A549 (cell line): ENCODE results near the gene SELENOP. TPM values are rescaled to one million over a fixed set of nuclear protein-coding genes. Genes with fewer than 3 reads are reported as not detected.

Experiments used
- ATAC-seq, 2 experiments: fragments of 200-7000 bp in 1 of 2; fragments of >200 bp in 1 of 2; cut with Nextera tagmentation in 1 of 2; cut with Tn5 transposase in 1 of 2; 3 replicates each; pipeline versions ENCODE4 v1.8.0 to v1.9.1; 2018 to 2020; ENCODE audit warnings: mild to moderate bottlenecking in 1 of 2, moderate library complexity in 1 of 2
- CTCF ChIA-PET: fragments of 300-600 bp; sonication (Branson Sonifier 250); formaldehyde crosslinking; extraction: SDS; loops from one replicate; lab custom pipeline; 2021; ENCODE audit warnings: antibody characterized with exemption, inconsistent platforms; lab: Yijun Ruan, JAX
- POLR2A ChIA-PET: fragments of 350-600 bp; formaldehyde crosslinking; extraction: SDS; loops from one replicate; lab custom pipeline; 2021; ENCODE audit warnings: antibody characterized with exemption, inconsistent platforms; lab: Yijun Ruan, JAX
- DNase-seq, 2 experiments: peaks; one replicate each; pipeline versions ENCODE4 v3.0.0 to v3.0.0-alpha.2; 2011 to 2016; ENCODE audit warnings: low read depth in 1 of 2, low spot score in 1 of 2
- FAIRE-seq: peaks from 2 replicates; lab custom pipeline; 2011; peaks lifted over from hg19 to GRCh38; lab: Jason Lieb, UNC
- H3K27ac ChIP-seq, 2 experiments: fragments of >200 bp; sonication (Bioruptor Twin); formaldehyde crosslinking; 3 replicates each; pipeline ENCODE4 v1.5.1; 2016 to 2017
- H3K4me1 ChIP-seq: fragments of >200 bp; sonication (Bioruptor Twin); formaldehyde crosslinking; 3 replicates; pipeline ENCODE4 v1.6.1; 2016
- H3K4me2 ChIP-seq: fragments of >200 bp; sonication (Bioruptor Twin); formaldehyde crosslinking; 3 replicates; pipeline ENCODE4 v1.6.1; 2016
- H3K4me3 ChIP-seq: fragments of >200 bp; sonication (Bioruptor Twin); formaldehyde crosslinking; 3 replicates; pipeline ENCODE4 v1.5.1; 2016
- H3K9me3 ChIP-seq: fragments of >200 bp; sonication (Bioruptor Twin); formaldehyde crosslinking; 3 replicates; pipeline ENCODE4 v1.6.1; 2016
- ATOH8 ChIP-seq: fragments of 250-450 bp; sonication (Bioruptor Pico); IDR thresholded peaks from 2 replicates; pipeline ENCODE4 v1.5.0; 2020; ENCODE audit warnings: low read depth, mild to moderate bottlenecking, moderate library complexity
- BCL3 ChIP-seq: fragments of >200 bp; sonication (Bioruptor Twin); formaldehyde crosslinking; IDR thresholded peaks from 3 replicates; pipeline ENCODE4 v1.6.1; 2016
- CEBPB ChIP-seq, 2 experiments: fragments of >200 bp in 1 of 2; sonication (Bioruptor Twin) in 1 of 2; formaldehyde crosslinking in 1 of 2; IDR thresholded peaks; 2 replicates each; pipeline ENCODE4 v1.6.1; 2012 to 2016
- CHD4 ChIP-seq: fragments of 200-600 bp; sonication (generic); IDR thresholded peaks from 2 replicates; pipeline ENCODE4 v1.6.1; 2016; ENCODE audit warnings: antibody characterized with exemption, mild to moderate bottlenecking, borderline replicate concordance
- EP300 ChIP-seq, 2 experiments: fragments of >200 bp; sonication (Bioruptor Twin); formaldehyde crosslinking; IDR thresholded peaks; 2 replicates in 1 of 2; 3 replicates in 1 of 2; pipeline ENCODE4 v1.6.1; 2016 to 2017
- GATA3 ChIP-seq: IDR thresholded peaks from 2 replicates; pipeline ENCODE4 v1.6.1; 2012; ENCODE audit warnings: borderline replicate concordance
- HDAC2 ChIP-seq: fragments of 200-600 bp; sonication (generic); IDR thresholded peaks from 2 replicates; pipeline ENCODE4 v1.6.1; 2016
- HEYL ChIP-seq: fragments of 250-450 bp; sonication (Bioruptor Pico); IDR thresholded peaks from 2 replicates; pipeline ENCODE4 v1.8.0; 2021; ENCODE audit warnings: mild to moderate bottlenecking, moderate library complexity
- HOXB13 ChIP-seq: fragments of 250-450 bp; sonication (Bioruptor Pico); IDR thresholded peaks from 2 replicates; pipeline ENCODE4 v1.5.0; 2020; ENCODE audit warnings: low read depth, mild to moderate bottlenecking, moderate library complexity
- HOXB5 ChIP-seq: fragments of 250-450 bp; sonication (Bioruptor Pico); IDR thresholded peaks from 2 replicates; pipeline ENCODE4 v1.5.0; 2020; ENCODE audit warnings: mild to moderate bottlenecking, moderate library complexity
- JUN ChIP-seq, 2 experiments: fragments of >200 bp; sonication (Bioruptor Twin); formaldehyde crosslinking; IDR thresholded peaks; 2 replicates in 1 of 2; 3 replicates in 1 of 2; pipeline ENCODE4 v1.6.1; 2016 to 2017
- MAZ ChIP-seq: fragments of 150-350 bp; IDR thresholded peaks from 2 replicates; pipeline ENCODE4 v1.6.1; 2014; ENCODE audit warnings: antibody characterized with exemption, low read depth, low read length, borderline replicate concordance
- MYC ChIP-seq: IDR thresholded peaks from 2 replicates; pipeline ENCODE4 v1.6.1; 2012; ENCODE audit warnings: mild to moderate bottlenecking, inconsistent platforms, low read length, improper control_type of control experiment, borderline replicate concordance
- NFE2L2 ChIP-seq: fragments of 150-350 bp; conservative IDR thresholded peaks from 2 replicates; pipeline ENCODE4 v1.6.1; 2014; ENCODE audit warnings: low read length
- NPAS2 ChIP-seq: fragments of 250-450 bp; sonication (Bioruptor Pico); IDR thresholded peaks from 2 replicates; pipeline ENCODE4 v1.8.0; 2022; ENCODE audit warnings: mild to moderate bottlenecking, moderate library complexity, borderline replicate concordance
- POLR2AphosphoS2 ChIP-seq: conservative IDR thresholded peaks from 2 replicates; pipeline ENCODE4 v1.6.1; 2012; ENCODE audit warnings: low read length, improper control_type of control experiment, inconsistent platforms
- RARB ChIP-seq: fragments of 250-450 bp; sonication (Bioruptor Pico); IDR thresholded peaks from 2 replicates; pipeline ENCODE4 v1.8.0; 2021; ENCODE audit warnings: mild to moderate bottlenecking, moderate library complexity
- RFX5 ChIP-seq: fragments of 450-650 bp; IDR thresholded peaks from 2 replicates; pipeline ENCODE4 v1.7.1; 2014; ENCODE audit warnings: antibody characterized with exemption, mild to moderate bottlenecking, moderate library complexity
- RNF2 ChIP-seq: fragments of 200-600 bp; sonication (generic); IDR thresholded peaks from 2 replicates; pipeline ENCODE4 v1.6.1; 2016; ENCODE audit warnings: low read depth, mild to moderate bottlenecking, antibody characterized with exemption, moderate library complexity, borderline replicate concordance
- SREBF2 ChIP-seq: fragments of 450-650 bp; IDR thresholded peaks from 2 replicates; pipeline ENCODE4 v1.6.1; 2014; ENCODE audit warnings: mild to moderate bottlenecking, moderate library complexity
- ZFP36 ChIP-seq: fragments of 450-650 bp; IDR thresholded peaks from 2 replicates; pipeline ENCODE4 v1.6.1; 2014; ENCODE audit warnings: borderline replicate concordance; ENCODE audit not compliant: partially characterized antibody
- ZNF302 ChIP-seq: fragments of 250-450 bp; sonication (Bioruptor Pico); IDR thresholded peaks from 2 replicates; pipeline ENCODE4 v1.9.0; 2021; ENCODE audit warnings: inconsistent platforms, mild to moderate bottlenecking, moderate library complexity
- WGBS: methylation state at CpG from one replicate; pipeline ENCODE4 v1.1.6; 2017; ENCODE audit errors: missing lambda C conversion rate; 5-methylcytosine and 5-hydroxymethylcytosine counted together
- polyA plus RNA-seq, 4 experiments: library from polyadenylated mRNA; depleted of rRNA in 3 of 4; stranded (reverse); fragments of >200 nt; fragmentation: RNase III in 1 of 4; extraction: RNeasy Plus Mini Kit Qiagen cat#74134 plus additional on column Dnase treatment in 1 of 4; gene quantifications; 2 replicates in 3 of 4; 3 replicates in 1 of 4; pipeline ENCODE4 v1.2.3, GENCODE V29; 2011 to 2017
- TF ChIP-seq, protein P1 (sequence below): IDR thresholded peaks from 2 replicates; pipeline ENCODE4 v1.6.1; 2012
- TF ChIP-seq, protein P2 (sequence below): fragments of 450-650 bp; IDR thresholded peaks from 2 replicates; pipeline ENCODE4 v1.6.1; 2014; ENCODE audit warnings: antibody characterized with exemption
- TF ChIP-seq, protein P3 (sequence below): fragments of 150-350 bp; IDR thresholded peaks from 2 replicates; pipeline ENCODE4 v1.6.1; 2014; ENCODE audit warnings: low read depth, mild to moderate bottlenecking, low read length
- TF ChIP-seq, protein P4 (sequence below): IDR thresholded peaks from 2 replicates; pipeline ENCODE4 v1.6.1; 2012; ENCODE audit warnings: low read depth, borderline replicate concordance
- TF ChIP-seq, protein P5 (sequence below): IDR thresholded peaks from 2 replicates; pipeline ENCODE4 v1.6.1; 2012

Gene SELENOP
- polyA plus RNA-seq, 2 of the 4 experiments (the other 2 are of a cell fraction), result 0.17 to 0.96 TPM

GRCh38 chr5:42840842-42841567 is 29.3 kb upstream of the SELENOP start:
- POLR2A ChIA-PET, result no interaction called here
- H3K4me3 ChIP-seq, result no peak overlapping the region
- H3K27ac ChIP-seq, result no peak overlapping the region
- WGBS, result 59% methylated on average over 5 of the region's 5 CpGs
- TF ChIP-seq MYC, result no peak
- TF ChIP-seq POLR2AphosphoS2, result no peak
- no peak for TF ChIP-seq SREBF2
- no peak for TF ChIP-seq EP300 (IDR thresholded peaks at IDR 0.05)
- no peak for TF ChIP-seq RNF2
- TF ChIP-seq ZNF302 (CRISPR knock-in tag), result no peak
- TF ChIP-seq, protein P1, sequence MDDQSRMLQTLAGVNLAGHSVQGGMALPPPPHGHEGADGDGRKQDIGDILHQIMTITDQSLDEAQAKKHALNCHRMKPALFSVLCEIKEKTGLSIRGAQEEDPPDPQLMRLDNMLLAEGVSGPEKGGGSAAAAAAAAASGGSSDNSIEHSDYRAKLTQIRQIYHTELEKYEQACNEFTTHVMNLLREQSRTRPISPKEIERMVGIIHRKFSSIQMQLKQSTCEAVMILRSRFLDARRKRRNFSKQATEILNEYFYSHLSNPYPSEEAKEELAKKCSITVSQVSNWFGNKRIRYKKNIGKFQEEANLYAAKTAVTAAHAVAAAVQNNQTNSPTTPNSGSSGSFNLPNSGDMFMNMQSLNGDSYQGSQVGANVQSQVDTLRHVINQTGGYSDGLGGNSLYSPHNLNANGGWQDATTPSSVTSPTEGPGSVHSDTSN, result no peak
- TF ChIP-seq NPAS2 (CRISPR knock-in tag), result no peak
- TF ChIP-seq HOXB13 (CRISPR knock-in tag), result no peak
- TF ChIP-seq, protein P2, sequence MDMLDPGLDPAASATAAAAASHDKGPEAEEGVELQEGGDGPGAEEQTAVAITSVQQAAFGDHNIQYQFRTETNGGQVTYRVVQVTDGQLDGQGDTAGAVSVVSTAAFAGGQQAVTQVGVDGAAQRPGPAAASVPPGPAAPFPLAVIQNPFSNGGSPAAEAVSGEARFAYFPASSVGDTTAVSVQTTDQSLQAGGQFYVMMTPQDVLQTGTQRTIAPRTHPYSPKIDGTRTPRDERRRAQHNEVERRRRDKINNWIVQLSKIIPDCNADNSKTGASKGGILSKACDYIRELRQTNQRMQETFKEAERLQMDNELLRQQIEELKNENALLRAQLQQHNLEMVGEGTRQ, result no peak
- no peak for TF ChIP-seq GATA3
- no peak for TF ChIP-seq CEBPB (IDR thresholded peaks at IDR 0.05)
- no peak for TF ChIP-seq ZFP36
- TF ChIP-seq, protein P3, sequence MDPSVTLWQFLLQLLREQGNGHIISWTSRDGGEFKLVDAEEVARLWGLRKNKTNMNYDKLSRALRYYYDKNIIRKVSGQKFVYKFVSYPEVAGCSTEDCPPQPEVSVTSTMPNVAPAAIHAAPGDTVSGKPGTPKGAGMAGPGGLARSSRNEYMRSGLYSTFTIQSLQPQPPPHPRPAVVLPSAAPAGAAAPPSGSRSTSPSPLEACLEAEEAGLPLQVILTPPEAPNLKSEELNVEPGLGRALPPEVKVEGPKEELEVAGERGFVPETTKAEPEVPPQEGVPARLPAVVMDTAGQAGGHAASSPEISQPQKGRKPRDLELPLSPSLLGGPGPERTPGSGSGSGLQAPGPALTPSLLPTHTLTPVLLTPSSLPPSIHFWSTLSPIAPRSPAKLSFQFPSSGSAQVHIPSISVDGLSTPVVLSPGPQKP, result no peak
- TF ChIP-seq ATOH8 (CRISPR knock-in tag), result no peak
- TF ChIP-seq JUN (IDR thresholded peaks at IDR 0.05), result no peak
- ATAC-seq (no peak), DNase-seq (no peak), FAIRE-seq (no peak)
- no peaks in the 10 kb centered on the region for H3K9me3 ChIP-seq
- no peaks in the 10 kb centered on the region for H3K4me1 ChIP-seq
- CTCF ChIA-PET, result interaction anchor here (1.2 kb wide), 1 partner anchor 258 kb away, joined by 3 read pairs; no protein-coding TSS in a partner anchor
- no peak overlapping the region for H3K4me2 ChIP-seq

DNA sequence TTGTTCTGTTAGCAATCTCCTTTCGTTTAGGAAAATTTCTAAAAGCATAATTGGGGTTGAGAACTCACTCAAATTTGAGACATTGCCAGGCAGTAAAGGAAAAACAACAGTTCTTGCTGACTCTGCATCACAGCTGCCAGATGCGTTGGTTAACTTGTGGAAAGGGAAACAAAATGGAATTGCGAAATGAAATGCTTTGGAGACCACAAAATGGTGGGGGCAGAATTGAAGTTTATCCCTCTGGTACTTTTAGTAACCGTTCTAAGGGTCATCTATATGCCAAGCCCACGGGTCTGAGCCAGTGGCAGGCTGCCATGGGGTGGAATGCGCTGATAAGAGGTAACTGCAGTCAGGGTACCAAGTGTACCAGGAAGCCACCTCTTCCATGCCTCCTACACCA is 28.6 kb upstream of the SELENOP start:
- no peak overlapping the region for H3K27ac ChIP-seq
- no peaks in the 10 kb centered on the region for H3K4me1 ChIP-seq
- no peak for FAIRE-seq
- no peaks in the 10 kb centered on the region for H3K9me3 ChIP-seq
- POLR2A ChIA-PET, result no interaction called here
- no peak overlapping the region for H3K4me3 ChIP-seq
- CTCF ChIA-PET, result interaction anchor here (1.2 kb wide), 1 partner anchor 257 kb away, joined by 3 read pairs; no protein-coding TSS in a partner anchor
- TF ChIP-seq HDAC2 (no peak), RARB (CRISPR knock-in tag) (no peak), HEYL (no peak), CHD4 (no peak), ZNF302 (CRISPR knock-in tag) (no peak), GATA3 (no peak), MYC (no peak), HOXB13 (CRISPR knock-in tag) (no peak), CEBPB (IDR thresholded peaks at IDR 0.05) (no peak), EP300 (IDR thresholded peaks at IDR 0.05) (no peak), MAZ (no peak), HOXB5 (CRISPR knock-in tag) (no peak), RFX5 (no peak), JUN (IDR thresholded peaks at IDR 0.05) (no peak), NFE2L2 (no peak), BCL3 (no peak)
- TF ChIP-seq, protein P4, sequence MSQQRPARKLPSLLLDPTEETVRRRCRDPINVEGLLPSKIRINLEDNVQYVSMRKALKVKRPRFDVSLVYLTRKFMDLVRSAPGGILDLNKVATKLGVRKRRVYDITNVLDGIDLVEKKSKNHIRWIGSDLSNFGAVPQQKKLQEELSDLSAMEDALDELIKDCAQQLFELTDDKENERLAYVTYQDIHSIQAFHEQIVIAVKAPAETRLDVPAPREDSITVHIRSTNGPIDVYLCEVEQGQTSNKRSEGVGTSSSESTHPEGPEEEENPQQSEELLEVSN, result no peak
- TF ChIP-seq, protein P5, sequence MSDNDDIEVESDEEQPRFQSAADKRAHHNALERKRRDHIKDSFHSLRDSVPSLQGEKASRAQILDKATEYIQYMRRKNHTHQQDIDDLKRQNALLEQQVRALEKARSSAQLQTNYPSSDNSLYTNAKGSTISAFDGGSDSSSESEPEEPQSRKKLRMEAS, result no peak
- H3K4me2 ChIP-seq, result no peak overlapping the region
- no peak; a peak in 1 of 6 replicates for ATAC-seq
- 28% methylated on average over 6 of the region's 6 CpGs for WGBS
- DNase-seq, result no peak
